GM19240 (cell line): ENCODE results near the gene ZNF732.
"Not testable (repeated sequence)": the region's sequence is repeated elsewhere in the genome, so short reads cannot be mapped to it uniquely, and the experiment has no call there.

Source experiments
- DNase-seq: peaks from one replicate; pipeline ENCODE4 v3.0.0; 2011; ENCODE audit warnings: low spot score; ENCODE audit not compliant: insufficient read length

The ZNF732 gene

DNA sequence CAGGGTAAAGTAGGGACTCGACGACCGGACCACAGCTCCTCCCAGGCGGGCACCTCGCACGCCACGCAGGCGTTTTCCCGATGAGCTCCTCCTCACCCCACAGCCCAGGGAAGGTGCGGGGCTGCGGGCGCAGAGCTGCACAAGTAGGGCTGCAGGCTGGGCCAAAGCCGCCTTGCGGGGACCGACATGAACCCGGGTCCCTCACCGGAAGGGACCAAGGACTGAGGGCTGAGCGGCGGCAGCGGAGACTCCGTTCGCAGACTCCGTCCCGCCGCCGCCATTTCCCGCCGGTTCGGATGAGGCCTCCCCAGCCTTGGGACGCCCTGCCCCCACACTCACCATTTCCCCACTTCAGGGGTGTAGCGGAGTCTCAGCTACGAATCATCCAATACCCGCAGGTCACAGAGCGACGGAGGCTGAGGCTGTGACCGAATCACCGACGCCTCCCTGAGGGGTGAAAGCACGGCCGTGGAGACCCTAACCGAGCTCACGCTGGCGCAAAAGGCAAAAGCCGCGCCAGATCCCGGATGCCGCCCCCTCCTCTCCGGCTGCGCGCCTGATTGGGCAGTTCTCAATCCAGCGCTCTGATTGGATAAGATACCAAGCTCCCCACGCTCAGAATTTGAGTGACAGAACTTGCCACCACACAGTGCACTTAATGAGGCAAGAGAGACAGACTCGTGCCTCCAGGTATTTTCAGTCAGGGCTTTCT lies at the start of gene ZNF732:
Gene ZNF732, minus strand, starts transcription at position 506 of the 712 bp plus-strand sequence. Its CDS starts 164 bp downstream, at position 342.
- no peak for DNase-seq

DNA sequence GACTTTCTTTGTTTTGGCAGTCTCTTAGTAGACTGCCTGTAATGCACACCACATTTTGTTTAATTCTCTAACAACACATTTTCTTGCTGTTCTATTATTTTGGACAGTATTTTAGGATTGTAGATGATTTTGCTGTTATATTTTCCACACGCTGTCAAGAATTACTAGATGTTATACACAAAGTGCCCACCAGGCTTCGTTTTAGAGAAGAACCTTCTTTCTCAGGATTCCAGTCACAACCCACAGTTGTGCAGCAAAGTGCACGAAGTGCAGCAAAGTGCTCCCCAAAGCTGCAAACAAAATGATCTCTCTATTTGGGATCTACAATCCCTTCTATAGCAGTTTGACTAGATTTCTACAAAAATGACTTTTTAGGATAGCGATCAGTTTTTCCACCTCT lies 34.7 kb upstream of the ZNF732 start:
- no peak for DNase-seq

DNA sequence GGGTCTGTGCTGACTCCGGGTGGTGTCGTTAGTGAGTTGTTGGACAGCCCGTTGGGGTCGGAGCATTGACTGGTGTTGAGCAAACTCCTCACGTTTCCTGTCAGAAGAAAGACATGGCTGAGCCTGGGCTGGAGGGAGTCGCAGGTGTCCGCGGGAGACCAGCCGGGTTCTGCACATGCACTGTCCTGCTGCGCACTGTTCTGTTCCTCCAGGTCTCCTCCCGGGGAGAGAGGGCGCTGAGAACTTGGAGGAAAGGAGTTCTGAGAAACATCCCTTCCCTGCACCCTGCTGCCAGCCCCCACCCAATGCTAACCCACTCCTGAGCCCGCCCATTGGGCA lies 33.5 kb upstream of the ZNF732 start:
- DNase-seq, result no peak

DNA sequence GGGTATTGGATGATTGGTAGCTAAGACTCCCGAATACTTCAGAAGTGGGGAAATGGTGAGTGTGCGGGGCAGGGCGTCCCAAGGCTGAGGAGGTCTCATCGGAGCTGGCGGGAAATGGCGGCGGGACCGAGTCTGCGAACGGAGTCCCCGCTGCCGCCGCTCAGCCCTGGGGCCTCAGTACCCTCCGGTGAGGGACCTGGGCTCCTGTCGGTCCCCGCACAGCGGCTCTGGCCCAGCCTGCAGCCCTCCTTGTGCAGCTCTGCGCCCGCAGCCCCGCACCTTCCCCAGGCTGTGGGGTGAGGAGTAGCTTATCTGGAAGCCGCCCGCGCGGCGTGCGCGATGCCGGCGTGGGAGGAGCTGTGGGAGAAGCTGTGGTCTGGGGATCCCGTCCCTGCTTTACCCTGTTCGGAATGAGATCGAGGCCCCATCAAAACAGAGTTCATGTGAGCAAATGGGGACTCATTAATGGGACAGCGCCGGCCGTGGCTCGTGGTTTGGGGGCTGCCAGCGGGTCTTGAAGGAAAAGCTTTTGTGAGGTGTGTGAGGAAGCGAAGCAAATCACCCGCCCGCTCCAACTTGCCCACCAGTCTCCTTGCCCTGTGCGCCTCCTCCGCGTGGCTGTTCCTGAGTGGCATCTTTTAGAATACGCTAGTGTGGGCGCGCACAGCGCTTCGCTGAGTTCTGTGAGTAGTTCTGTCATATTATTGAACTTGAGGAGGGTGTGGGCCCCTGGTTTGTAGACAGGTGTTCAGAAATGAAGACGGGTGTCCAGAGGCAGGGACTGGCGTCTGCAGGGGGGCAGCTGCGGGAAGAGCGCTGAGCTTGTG lies 32.9 kb upstream of the ZNF732 start:
- DNase-seq, result peak; percentile 10

DNA sequence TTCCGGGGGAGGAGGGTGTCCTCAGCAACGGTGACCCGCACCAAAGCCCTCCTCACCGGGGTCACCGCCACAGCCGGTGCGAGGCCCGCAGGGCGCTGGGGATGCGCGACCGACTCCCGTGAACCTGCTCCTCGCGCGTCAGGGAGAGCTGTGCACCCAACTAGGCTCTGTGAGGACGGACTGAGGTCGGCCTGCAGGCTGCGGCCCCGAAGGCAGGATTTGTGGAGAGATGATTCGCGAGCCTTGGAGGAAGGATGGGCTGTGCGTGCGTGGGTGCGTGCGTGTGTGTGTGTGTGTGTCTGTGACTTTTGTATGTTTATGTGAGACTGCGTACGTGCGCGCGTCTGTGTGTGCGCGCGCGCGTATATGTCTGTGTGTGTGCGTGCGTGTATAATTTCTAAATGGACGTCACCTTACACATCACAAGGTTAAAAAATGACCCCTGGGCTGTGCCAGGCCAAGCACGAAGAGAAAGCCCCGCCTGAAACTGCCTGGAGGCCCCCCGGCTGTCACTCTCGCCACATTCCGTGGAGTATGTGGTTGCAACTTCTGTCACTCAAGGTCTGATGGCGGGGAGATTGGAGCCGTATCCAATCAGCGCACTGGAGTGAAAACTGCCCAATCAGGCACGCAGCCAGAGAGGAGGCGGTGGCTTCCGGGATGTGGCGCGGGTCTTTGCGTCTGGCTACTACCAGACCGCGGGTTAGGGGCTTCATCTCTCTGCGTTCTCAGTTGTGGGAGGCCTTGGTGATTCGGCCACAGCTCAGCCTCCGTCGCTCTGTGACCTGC lies 32.1 kb upstream of the ZNF732 start, which contains the start of gene ZNF141:
Gene ZNF141, plus strand, starts transcription at position 672 of the 789 bp plus-strand sequence. CDS start 170 bp downstream, outside the sequence.
- peak; percentile 94 for DNase-seq

DNA sequence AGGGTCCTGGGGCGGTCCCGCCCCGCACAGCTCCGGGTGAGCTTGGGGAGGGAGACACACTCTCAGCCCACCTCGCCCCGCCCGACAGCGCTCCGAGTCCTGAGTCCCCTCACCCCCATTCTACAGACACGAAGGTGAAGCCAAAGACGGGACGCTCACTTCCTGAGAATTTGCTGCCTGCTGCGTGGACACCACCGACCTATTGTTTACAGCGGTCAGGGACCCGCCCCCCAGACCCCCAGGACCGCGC lies 31.5 kb upstream of the ZNF732 start:
- no peak for DNase-seq

DNA sequence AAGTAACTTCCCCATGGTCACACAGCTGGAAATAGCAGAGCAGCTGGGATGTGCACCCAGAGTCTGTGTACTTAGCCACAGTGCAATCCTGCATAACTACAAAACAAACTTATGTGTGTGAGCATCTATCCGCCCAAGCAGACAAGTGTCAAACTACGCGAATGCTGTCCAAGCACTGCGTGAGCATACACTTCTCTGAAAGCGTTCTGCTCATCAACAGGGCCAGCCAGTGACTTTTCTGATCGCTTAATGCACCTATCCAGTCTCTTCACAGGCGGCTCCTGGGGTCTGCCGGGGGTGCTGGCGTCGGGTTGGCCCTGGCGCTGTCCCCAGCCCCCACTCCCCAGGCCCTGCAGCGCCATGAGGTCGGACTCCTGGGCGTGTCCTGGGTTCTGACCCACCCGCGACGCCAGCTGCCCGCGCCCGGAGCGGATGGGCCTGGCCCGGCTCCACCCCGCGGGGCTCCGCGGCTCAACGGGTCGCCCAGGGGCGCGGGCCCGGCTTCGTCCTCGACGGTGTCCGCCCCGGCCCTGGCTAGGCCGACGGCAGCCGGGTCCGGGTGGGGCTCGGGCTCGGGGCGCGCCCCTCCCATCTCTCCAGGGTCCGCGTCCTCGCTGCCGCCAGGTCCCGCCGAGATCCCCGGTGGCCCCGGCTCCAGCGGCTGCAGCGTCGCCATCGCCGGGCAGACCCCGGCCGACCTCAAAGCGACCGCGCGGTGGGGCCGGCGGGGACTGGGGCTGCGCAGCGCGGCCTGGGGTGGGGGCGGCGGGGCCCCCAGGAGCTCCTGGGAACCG lies 31.0 kb upstream of the ZNF732 start:
- DNase-seq, result no peak

DNA sequence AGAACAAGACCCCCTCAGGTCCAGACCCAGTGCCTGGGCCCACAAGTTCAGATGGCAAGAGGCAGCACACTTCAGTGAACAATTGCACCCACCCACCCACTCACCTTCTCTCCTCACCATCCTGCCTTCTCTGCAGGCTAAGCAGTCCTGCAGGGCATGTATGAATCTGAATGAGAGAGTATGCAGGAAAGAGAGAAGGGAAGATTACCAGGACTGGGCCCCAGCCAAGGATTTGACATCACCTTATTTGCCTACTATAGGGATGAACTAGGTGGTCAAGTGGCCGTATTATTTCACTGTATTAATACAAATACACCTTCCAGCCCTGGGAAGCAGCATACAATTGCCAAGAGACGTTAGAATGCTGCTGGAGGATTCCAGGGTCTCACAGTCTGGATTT lies 30.2 kb upstream of the ZNF732 start:
- DNase-seq, result no peak

DNA sequence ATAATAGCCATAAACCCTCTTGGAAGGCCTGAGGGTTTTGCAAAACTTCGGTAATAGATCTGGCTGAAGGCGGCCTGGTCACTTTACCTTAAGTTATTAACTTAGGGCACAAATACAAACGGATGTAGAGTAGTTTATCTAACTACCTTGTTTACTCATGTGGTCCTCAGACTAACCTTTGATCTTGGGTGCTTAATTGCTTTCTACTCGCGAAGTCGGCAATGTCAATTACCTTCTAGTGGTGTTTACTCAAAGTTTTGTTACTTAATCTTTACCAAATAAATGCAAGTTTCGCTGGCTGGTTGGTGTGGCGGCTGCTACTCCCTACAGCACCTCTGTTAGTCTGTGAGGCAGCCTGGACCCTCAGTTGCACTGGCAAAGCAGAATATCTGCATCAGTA lies 23.5 kb upstream of the ZNF732 start:
- DNase-seq, result no peak

DNA sequence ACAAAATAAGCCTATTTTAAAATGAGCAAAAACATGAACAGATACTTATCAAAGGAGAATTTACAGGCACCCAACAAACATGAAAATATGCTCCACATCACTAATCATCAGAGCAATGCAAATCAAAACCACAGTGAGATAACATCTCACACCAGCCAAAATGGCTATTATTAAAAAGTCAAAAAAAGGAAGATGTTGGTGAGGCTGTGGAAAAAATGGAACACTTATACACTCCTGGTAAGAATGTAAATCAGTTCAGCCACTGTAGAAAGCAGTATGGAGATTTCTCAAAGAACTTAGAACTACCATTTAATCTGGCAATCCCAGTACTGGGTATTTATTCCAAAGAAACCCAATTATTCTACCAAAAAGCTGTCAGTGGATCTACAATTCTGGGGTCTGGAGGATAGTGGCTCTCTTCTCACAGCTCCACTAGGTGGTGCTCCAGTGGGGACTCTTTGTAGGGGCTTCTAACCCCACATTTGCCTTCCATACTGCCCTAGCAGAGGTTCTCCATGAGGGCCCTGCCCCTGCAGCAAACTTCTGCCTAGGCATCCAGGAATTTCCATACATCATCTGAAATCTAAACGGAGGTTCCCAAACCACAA lies 9.1 kb upstream of the ZNF732 start:
- no peak for DNase-seq

DNA sequence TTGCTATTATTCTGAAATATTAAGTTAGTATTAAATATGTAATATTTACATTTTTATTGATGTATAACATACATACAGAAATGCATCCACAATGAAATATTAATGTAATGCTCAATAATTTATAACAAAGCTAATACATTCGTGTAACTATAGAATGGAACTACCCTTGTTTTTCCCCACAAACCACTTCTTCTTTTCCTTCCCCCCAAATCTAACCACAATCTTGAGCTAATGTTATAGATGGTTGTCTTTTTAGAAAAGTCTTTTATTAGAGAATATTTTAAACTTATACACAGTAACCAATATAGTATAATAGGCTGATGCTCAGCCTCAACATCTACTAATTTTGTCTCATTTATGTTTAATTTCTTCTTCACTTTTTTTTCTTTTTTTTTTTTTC lies 4.5 kb upstream of the ZNF732 start:
- no peak for DNase-seq

DNA sequence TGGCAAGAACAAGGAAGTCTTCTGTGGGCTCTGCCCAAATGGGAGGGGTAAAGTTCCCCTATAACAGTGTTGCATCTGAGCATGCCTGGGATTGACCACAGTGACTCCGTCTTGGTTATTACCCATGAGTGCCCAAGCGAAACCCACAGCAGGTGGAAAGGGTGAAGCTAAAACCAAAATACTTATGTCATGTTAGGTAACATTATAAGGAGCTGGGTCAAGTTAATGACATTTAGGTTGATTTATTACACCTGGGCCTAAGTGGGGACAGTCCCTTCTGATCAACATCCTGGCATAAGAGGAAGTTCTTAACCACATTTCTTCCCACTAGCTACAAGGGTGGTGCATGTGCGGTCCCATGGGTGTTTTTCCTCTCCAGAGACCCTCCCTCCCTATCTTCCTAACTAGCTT lies 1.3 kb upstream of the ZNF732 start:
- DNase-seq, result no peak

DNA sequence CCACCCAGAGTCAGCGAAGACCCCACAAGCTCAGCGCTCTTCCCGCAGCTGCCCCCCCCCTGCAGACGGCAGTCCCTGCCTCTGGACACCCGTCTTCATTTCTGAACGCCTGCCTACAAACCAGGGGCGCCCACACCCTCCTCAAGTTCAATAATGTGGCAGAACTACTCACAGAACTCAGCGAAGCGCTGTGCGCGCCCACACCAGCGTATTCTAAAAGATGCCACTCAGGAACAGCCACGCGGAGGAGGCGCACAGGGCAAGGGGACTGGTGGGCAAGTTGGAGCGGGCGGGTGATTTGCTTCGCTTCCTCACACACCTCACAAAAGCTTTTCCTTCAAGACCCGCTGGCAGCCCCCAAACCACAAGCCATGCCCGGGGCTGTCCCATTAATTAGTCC lies 758 bp downstream of the ZNF732 start:
- not testable (repeated sequence) for DNase-seq

DNA sequence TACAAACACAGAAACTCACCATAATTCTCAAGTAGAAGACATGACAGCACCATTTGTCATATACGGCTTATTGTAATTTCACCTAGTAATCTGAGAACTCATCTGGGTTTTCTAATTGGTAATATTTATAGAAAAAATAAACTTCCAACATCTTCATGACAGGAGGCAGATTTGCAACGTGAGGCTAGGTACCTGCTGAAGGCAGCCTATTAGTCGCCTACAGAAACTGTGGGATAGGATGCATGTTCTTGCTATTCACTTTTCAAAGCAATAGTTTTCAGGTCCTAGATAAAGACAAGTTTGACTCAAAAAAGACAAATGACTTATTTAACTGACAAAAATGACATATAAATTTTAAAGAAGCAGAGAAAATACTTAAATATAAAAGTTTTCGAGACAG lies 2.9 kb downstream of the ZNF732 start:
- no peak for DNase-seq

DNA sequence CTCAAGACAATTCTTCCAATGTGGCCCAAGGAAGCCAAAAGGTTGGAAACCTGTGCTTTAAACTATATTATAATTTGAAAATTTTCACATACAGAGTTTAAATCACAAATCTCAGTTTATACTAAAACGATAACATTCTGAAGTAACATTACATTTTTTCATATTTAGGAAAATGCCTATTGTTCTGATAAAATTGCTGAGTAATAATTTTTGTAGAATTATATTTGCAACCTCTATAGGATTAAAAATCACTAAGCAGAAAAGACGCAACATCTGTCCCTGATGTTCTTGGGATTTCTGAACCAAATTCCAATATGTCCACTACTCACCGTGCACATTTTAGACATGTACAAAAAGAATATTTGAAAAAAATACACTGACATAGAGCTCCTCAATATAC lies 10.5 kb downstream of the ZNF732 start:
- DNase-seq, result no peak

DNA sequence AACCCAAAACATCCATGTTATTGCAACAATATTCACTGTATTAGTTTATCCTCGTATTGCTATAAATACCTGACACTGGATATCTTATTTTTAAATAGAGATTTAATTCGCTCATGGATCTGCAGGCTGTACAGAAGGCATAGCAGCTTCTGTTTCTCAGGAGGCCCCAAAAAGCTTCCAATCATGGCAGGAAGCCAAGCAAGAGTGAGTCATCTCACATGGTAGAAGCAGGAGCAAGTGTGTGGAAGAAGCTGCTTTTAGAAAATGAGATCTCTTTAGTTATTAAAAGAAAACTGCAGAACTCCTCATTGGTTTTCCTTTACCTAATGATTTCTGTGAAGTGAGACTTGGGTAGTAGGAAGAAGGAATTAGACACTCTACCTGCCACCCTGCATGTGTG lies 16.4 kb downstream of the ZNF732 start:
- DNase-seq, result no peak

DNA sequence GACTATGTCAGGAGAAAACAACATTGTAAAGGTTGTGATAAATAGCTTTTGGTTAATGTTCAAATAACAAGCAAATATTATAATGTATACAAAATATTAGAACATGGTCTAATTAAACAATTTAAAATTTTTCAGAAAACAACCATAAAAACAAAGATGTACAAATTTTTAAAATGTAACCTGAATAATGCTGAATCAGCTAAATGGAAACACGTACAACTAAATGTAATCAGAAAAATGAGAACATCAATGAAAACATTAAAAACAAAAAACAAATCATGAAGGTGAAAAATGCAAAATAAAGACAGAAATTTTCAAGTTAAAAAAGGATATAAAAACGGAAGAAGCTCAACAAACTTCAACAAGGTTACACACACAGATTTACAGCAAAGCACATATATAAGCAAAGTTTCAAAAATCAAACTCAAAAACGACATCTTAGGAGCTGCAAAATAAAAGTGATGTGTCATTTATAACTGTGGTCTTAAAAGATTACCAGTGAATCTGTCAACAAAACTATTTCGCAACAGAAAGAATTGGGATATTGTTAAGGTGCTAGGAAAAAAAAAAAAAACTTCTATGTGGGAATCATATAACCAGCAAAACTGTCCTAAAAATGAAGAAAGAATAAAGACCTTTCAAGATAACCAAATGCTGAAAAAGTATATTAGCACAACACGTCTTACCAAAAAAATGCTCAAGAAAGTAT lies 31.8 kb downstream of the ZNF732 start:
- no peak for DNase-seq

DNA sequence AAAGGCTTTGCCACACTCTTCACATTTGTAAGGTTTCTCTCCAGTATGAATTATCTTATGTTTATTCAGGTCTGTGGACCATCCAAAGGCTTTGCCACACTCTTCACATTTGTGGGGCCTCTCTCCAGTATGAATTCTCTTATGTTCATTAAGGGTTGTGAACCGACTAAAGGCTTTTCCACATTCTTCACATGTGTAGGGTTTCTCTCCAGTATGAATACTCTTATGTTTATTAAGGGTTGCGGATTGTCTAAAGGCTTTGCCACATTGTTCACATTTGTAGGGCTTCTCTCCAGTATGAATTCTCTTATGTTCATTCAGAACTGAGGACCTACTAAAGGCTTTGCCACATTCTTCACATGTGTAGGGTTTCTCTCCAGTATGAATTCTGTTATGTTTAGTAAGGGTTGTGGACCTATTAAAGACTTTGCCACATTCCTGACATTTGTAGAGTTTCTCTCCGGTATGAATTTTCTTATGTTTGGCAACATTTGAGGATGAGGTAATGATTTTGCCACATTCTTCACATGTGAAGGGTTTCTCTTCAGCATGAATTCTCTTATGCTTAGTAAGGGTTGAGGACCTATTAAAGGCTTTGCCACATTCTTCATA lies 33.7 kb downstream of the ZNF732 start:
- no peak for DNase-seq

DNA sequence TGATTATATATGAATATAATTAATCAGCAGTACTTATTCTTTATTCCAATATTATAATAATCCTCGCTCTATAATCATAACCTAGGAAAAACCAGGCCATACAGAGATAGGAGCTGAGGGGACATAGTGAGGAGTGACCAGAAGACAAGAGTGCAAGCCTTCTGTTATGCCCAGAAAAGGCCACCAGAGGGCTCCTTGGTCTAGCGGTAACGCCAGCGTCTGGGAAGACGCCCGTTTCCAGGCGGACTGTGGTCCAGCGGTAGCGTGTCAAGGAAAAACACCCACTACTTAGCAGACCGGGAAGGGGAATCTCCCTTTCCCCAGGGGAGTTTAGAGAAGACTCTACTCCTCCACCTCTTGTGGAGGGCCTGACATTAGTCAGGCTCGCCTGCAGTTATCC lies 46.0 kb downstream of the ZNF732 start:
- not testable (repeated sequence) for DNase-seq

DNA sequence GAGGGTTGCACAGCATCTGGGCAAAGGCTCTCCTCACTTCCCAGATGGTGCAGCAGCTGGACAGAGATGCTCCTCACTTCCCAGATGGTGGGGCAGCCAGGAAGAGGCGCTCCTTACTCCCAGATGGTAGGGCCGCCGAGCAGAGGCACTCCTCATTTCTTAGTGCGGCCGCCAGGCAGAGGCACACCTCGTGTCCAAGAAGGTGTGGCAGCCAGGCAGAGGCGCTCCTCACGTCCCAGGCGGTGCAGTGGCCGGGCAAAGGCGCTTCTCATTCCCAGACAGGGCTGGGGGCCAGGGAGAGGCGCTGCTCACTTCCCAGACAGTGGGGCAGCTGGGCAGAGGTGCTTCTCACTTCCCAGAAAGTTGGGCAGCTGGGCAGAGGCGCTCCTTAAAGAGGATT lies 48.8 kb downstream of the ZNF732 start:
- DNase-seq, result no peak
